Epithelial cell of proximal tubule (primary cell): ENCODE results near the gene SOBP. TPM values are rescaled to one million over a fixed set of nuclear protein-coding genes. Genes with fewer than 3 reads are reported as not detected.

Source experiments
- DNase-seq: peaks from one replicate; pipeline ENCODE4 v3.0.0-alpha.2; 2011; ENCODE audit warnings: low read depth
- H3K4me3 ChIP-seq: 2 replicates; pipeline ENCODE4 v1.5.1; 2011; ENCODE audit warnings: low read depth, mild to moderate bottlenecking, low read length
- CTCF ChIP-seq: conservative IDR thresholded peaks from 2 replicates; pipeline ENCODE4 v1.5.1; 2012; ENCODE audit warnings: low read depth, mild to moderate bottlenecking, low read length
- total RNA-seq: library from RNA; depleted of rRNA; stranded (reverse); fragments of >200 nt; gene quantifications from 2 replicates; pipeline ENCODE4 v1.2.3, GENCODE V29; 2015

Gene SOBP
- total RNA-seq, 1 donor from 2014 or later: 2.5 TPM

- no peak overlapping the region for H3K4me3 ChIP-seq
- TF ChIP-seq CTCF: no peak
- no peak for DNase-seq
Observed at GRCh38 chr6:107689190-107689589, 199.3 kb downstream of the SOBP start.

GRCh38 chr6:107689951-107690642, 200.2 kb downstream of the SOBP start:
- H3K4me3 ChIP-seq: no peak overlapping the region
- no peak for TF ChIP-seq CTCF
- no peak for DNase-seq

DNA sequence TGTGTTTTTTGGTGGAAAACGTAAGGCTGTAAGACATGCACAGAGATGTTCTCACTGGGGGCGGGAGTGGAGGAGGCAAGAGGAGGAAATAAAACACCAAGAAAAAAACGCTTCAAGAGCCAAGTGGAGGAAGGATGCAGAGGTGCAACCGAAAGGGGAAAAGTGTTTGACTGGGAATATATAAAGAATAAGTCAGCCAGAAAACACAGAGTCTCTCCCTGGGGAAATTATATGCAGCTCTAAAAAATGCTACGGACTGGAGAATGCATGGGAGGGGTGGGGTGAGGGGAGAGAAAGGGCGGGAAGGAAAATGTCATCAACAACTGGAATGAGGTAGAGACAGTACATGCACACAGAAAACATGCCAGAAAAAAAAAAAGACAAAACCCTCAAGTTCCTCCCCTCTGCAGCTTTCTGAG, 200.7 kb downstream of the SOBP start:
- no peak overlapping the region for H3K4me3 ChIP-seq
- no peak for TF ChIP-seq CTCF
- DNase-seq: no peak

GRCh38 chr6:107691062-107691751, 201.3 kb downstream of the SOBP start:
- no peak overlapping the region for H3K4me3 ChIP-seq
- no peak for DNase-seq
- no peak for TF ChIP-seq CTCF

GRCh38 chr6:107692351-107692750, 202.4 kb downstream of the SOBP start:
- no peak for DNase-seq
- no peak for TF ChIP-seq CTCF
- no peak overlapping the region for H3K4me3 ChIP-seq

- no peak overlapping the region for H3K4me3 ChIP-seq
- TF ChIP-seq CTCF: no peak
- no peak for DNase-seq
Observed at GRCh38 chr6:107695061-107695720, 205.3 kb downstream of the SOBP start.
